ENCODE measurements around the gene OR2V1. TPM values are rescaled to one million over a fixed set of nuclear protein-coding genes. Genes with fewer than 3 reads are reported as not detected.
"Not testable (repeated sequence)": the region's sequence is repeated elsewhere in the genome, so short reads cannot be mapped to it uniquely, and the experiment has no call there.

Gene OR2V1
- total RNA-seq, 1 experiment from 2014 or later: not detected

DNA sequence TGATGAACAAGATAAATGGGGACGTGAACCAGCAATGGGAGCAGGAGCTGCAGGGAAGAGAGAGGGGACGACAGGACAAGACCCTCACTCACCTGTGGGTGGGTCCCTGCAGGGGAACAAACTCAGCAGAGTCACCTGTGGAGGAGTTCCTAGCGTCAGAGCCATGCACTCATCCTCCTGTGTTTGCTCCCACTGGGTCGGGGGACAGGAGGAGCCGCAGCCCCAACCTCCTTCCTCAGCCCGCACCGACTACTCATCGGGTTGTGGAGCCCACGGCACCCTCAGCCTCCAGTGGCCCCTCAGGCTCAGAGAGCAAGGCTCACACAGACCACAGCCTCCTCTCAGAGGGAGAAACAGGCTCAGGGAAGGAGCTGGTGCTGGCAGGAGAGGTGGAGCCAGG is 888 bp downstream of the OR2V1 start:
- H3K9ac ChIP-seq (ENCODE audit: low read length); H3K4me3 ChIP-seq (replicated peaks in 1 of 2; ENCODE audit: low read depth in 1 of 2, low read length in 2 of 2); CTCF ChIA-PET; DNase-seq (ENCODE audit: low read depth, low spot score); H3K27me3 ChIP-seq (ENCODE audit: insufficient read depth, low read length); H3K36me3 ChIP-seq (ENCODE audit: control insufficient read depth in 1 of 2, insufficient read depth in 2 of 2, low read length in 2 of 2); ATAC-seq; intact Hi-C loops (cut with micrococcal nuclease); RAD21 ChIA-PET (ENCODE audit: low non-redundant PET in 1 of 2, low total read pairs in 2 of 2, uncharacterized antibody in 2 of 2, unreplicated experiment in 2 of 2); H3K79me2 ChIP-seq (ENCODE audit: insufficient read depth, low read length); BruUV-seq (replicated peaks); POLR2A ChIA-PET; H4K20me1 ChIP-seq (ENCODE audit: insufficient read depth); H3K9me3 ChIP-seq (ENCODE audit: control insufficient read depth in 1 of 2, insufficient read depth in 1 of 2, low read depth in 1 of 2, low read length in 2 of 2); H3K27ac ChIP-seq (ENCODE audit: low read depth, low read length); H3K4me2 ChIP-seq (ENCODE audit: low read length); H3K9me2 ChIP-seq (ENCODE audit: insufficient read depth); H2AFZ ChIP-seq (ENCODE audit: low read depth, low read length, poor library complexity, severe bottlenecking): not testable (repeated sequence)
- peaks cover 8 to 13% of the 10 kb centered on the region in 2 experiments for H3K4me1 ChIP-seq (ENCODE audit: control insufficient read depth in 1 of 2, insufficient read depth in 2 of 2, low read length in 2 of 2)

DNA sequence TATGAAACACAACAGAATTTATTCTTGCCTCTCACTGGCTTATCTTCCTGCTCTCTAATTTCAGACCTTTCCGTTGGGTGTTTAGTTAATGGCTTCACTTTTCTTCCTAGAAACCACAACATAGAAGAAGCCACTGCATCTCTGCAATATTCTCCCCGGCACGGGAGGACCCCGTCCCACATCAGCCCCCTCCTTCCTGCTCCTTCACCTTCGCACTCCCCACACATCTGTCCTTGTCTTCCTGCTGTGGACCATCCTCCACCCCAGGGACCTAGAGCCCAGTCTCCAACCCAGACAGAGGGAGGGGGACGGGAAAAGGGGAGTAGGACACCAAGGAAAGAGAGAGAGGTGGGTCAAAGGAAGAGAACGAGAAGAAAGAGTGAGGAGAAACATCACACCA is 1.4 kb downstream of the OR2V1 start:
- Histone ChIP-seq H3K9me3 (ENCODE audit: control insufficient read depth in 1 of 2, insufficient read depth in 1 of 2, low read depth in 1 of 2, low read length in 2 of 2) (no peaks in the 10 kb centered on the region), H3K27me3 (ENCODE audit: insufficient read depth, low read length) (no peaks in the 10 kb centered on the region), H3K9me2 (ENCODE audit: insufficient read depth) (no peaks in the 10 kb centered on the region), H3K4me1 (ENCODE audit: control insufficient read depth in 1 of 2, insufficient read depth in 2 of 2, low read length in 2 of 2) (peaks cover 8 to 13% of the 10 kb centered on the region in 2 experiments), H3K79me2 (ENCODE audit: insufficient read depth, low read length) (no peaks in the 10 kb centered on the region), H3K4me3 (replicated peaks in 1 of 2; ENCODE audit: low read depth in 1 of 2, low read length in 2 of 2) (no peak overlapping the region), H3K27ac (ENCODE audit: low read depth, low read length) (no peak overlapping the region), H3K9ac (ENCODE audit: low read length) (no peak overlapping the region), H3K36me3 (ENCODE audit: control insufficient read depth in 1 of 2, insufficient read depth in 2 of 2, low read length in 2 of 2) (no peaks in the 10 kb centered on the region), H3K4me2 (ENCODE audit: low read length) (no peak overlapping the region), H2AFZ (ENCODE audit: low read depth, low read length, poor library complexity, severe bottlenecking) (no peak overlapping the region), H4K20me1 (ENCODE audit: insufficient read depth) (no peaks in the 10 kb centered on the region)
- CTCF ChIA-PET: no interaction called here
- RAD21 ChIA-PET (ENCODE audit: low non-redundant PET in 1 of 2, low total read pairs in 2 of 2, uncharacterized antibody in 2 of 2, unreplicated experiment in 2 of 2): no interaction called here
- intact Hi-C loops (cut with micrococcal nuclease): no loop called here
- no peak for TF ChIP-seq EGR1 (IDR thresholded peaks at IDR 0.05; ENCODE audit: low read depth)
- no peak for TF ChIP-seq CEBPB (IDR thresholded peaks at IDR 0.05; ENCODE audit: low read depth)
- TF ChIP-seq, protein P1, sequence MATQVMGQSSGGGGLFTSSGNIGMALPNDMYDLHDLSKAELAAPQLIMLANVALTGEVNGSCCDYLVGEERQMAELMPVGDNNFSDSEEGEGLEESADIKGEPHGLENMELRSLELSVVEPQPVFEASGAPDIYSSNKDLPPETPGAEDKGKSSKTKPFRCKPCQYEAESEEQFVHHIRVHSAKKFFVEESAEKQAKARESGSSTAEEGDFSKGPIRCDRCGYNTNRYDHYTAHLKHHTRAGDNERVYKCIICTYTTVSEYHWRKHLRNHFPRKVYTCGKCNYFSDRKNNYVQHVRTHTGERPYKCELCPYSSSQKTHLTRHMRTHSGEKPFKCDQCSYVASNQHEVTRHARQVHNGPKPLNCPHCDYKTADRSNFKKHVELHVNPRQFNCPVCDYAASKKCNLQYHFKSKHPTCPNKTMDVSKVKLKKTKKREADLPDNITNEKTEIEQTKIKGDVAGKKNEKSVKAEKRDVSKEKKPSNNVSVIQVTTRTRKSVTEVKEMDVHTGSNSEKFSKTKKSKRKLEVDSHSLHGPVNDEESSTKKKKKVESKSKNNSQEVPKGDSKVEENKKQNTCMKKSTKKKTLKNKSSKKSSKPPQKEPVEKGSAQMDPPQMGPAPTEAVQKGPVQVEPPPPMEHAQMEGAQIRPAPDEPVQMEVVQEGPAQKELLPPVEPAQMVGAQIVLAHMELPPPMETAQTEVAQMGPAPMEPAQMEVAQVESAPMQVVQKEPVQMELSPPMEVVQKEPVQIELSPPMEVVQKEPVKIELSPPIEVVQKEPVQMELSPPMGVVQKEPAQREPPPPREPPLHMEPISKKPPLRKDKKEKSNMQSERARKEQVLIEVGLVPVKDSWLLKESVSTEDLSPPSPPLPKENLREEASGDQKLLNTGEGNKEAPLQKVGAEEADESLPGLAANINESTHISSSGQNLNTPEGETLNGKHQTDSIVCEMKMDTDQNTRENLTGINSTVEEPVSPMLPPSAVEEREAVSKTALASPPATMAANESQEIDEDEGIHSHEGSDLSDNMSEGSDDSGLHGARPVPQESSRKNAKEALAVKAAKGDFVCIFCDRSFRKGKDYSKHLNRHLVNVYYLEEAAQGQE (IDR thresholded peaks at IDR 0.05; ENCODE audit: low read depth): no peak
- no peak for TF ChIP-seq POLR2AphosphoS5 (IDR thresholded peaks at IDR 0.05; ENCODE audit: low read depth, low read length)
- TF ChIP-seq, protein P2, sequence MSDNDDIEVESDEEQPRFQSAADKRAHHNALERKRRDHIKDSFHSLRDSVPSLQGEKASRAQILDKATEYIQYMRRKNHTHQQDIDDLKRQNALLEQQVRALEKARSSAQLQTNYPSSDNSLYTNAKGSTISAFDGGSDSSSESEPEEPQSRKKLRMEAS (IDR thresholded peaks at IDR 0.05): no peak
- TF ChIP-seq, protein P3, sequence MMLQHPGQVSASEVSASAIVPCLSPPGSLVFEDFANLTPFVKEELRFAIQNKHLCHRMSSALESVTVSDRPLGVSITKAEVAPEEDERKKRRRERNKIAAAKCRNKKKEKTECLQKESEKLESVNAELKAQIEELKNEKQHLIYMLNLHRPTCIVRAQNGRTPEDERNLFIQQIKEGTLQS (IDR thresholded peaks at IDR 0.05): no peak
- TF ChIP-seq, protein P4, sequence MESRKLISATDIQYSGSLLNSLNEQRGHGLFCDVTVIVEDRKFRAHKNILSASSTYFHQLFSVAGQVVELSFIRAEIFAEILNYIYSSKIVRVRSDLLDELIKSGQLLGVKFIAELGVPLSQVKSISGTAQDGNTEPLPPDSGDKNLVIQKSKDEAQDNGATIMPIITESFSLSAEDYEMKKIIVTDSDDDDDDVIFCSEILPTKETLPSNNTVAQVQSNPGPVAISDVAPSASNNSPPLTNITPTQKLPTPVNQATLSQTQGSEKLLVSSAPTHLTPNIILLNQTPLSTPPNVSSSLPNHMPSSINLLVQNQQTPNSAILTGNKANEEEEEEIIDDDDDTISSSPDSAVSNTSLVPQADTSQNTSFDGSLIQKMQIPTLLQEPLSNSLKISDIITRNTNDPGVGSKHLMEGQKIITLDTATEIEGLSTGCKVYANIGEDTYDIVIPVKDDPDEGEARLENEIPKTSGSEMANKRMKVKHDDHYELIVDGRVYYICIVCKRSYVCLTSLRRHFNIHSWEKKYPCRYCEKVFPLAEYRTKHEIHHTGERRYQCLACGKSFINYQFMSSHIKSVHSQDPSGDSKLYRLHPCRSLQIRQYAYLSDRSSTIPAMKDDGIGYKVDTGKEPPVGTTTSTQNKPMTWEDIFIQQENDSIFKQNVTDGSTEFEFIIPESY (IDR thresholded peaks at IDR 0.05; ENCODE audit: extremely low read depth, insufficient replicate concordance, low read length): no peak
- ATAC-seq (no peak), DNase-seq (ENCODE audit: low read depth, low spot score) (no peak)
- POLR2A ChIA-PET: no interaction called here
- BruUV-seq (replicated peaks): no TSS peak
